ENCODE measurements around the gene TUBB2B.

Gene TUBB2B

DNA sequence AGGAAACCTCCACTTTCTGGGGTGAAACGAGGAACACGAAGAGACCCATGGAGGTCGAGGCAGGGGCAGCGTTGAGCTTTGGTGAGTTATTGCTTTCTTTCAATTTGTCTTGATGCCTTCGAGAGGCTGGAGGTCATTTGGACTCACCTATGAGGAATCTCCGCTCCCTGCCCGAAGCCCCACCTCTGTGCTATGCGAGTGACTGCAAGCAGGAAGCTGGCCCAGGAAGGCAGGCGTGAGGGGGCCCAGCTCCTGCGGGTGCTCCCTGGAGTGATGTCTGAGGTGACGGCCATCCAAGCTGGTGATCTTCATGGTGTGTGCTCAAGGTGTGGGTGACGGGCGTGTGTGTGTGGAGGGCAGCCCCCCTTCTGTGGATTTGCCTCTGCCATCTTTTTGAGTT, 44.3 kb upstream of the TUBB2B start:
- TF ChIP-seq, protein P1, sequence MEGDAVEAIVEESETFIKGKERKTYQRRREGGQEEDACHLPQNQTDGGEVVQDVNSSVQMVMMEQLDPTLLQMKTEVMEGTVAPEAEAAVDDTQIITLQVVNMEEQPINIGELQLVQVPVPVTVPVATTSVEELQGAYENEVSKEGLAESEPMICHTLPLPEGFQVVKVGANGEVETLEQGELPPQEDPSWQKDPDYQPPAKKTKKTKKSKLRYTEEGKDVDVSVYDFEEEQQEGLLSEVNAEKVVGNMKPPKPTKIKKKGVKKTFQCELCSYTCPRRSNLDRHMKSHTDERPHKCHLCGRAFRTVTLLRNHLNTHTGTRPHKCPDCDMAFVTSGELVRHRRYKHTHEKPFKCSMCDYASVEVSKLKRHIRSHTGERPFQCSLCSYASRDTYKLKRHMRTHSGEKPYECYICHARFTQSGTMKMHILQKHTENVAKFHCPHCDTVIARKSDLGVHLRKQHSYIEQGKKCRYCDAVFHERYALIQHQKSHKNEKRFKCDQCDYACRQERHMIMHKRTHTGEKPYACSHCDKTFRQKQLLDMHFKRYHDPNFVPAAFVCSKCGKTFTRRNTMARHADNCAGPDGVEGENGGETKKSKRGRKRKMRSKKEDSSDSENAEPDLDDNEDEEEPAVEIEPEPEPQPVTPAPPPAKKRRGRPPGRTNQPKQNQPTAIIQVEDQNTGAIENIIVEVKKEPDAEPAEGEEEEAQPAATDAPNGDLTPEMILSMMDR (IDR thresholded peaks at IDR 0.05; ENCODE audit: low read depth, low read length): no peak
- no peak overlapping the region for H3K4me3 ChIP-seq (ENCODE audit: low read depth, low read length)
- in situ Hi-C loops (cut with HindIII; ENCODE audit: low sequenced_read_pairs): no loop called here
- DNase-seq (ENCODE audit: low read depth, low spot score): no peak

DNA sequence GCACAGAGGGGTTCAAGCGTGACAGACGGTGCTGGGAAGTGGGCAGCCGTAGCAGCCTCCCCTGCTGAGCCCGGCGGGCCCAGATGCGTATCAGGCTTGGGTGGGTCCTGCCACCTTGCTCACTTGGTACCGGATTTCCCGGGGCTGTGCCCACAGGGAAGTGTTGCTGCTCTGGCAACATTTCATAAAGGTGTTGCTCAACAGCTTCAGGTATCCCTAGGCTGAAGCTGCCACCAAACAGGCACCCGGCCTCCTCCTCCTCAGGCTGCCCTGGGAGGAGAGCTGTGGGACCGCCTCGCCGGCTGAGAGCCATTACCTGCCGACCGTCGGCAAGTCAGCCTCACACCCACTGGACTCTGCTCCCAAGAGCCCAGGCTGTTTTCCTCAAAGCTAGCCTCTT, 42.8 kb upstream of the TUBB2B start:
- TF ChIP-seq, protein P1 (IDR thresholded peaks at IDR 0.05; ENCODE audit: low read depth, low read length): no peak
- no peak for DNase-seq (ENCODE audit: low read depth, low spot score)
- no peak overlapping the region for H3K4me3 ChIP-seq (ENCODE audit: low read depth, low read length)
- in situ Hi-C loops (cut with HindIII; ENCODE audit: low sequenced_read_pairs): no loop called here

DNA sequence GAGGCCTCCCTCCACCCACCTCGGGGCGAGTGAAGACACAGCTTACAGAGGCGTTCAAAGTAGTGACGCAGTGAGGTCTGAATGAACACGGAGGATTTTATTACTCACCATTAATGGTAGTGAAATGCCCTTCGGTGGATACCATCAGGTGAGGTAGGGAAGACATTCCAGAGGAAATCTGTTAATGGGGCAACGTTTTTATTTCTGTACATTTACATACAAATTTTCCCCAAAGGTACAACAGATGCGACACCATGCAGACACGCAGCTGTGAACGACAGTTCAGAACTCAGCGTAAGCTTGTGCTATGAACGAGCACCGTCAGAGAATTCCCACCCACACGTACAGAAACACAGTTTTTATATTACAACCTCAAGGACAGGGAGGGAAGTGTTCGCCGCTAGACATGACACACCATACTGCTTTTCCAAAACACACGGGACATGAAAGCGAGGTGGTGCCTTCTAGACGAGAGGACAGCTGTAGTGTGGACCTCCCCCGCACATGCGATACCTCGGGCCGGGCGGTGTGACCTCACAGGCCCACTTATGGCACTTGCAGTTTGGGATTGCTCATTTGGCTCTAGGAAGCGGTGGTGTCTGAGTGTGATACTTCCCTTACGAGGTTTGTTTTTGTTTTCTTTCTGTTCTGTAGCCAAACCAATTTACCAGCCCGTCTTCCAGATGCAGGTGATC, 42.0 kb upstream of the TUBB2B start:
- no peak for DNase-seq (ENCODE audit: low read depth, low spot score)
- no peak overlapping the region for H3K4me3 ChIP-seq (ENCODE audit: low read depth, low read length)
- in situ Hi-C loops (cut with HindIII; ENCODE audit: low sequenced_read_pairs): no loop called here
- TF ChIP-seq, protein P1 (IDR thresholded peaks at IDR 0.05; ENCODE audit: low read depth, low read length): no peak

DNA sequence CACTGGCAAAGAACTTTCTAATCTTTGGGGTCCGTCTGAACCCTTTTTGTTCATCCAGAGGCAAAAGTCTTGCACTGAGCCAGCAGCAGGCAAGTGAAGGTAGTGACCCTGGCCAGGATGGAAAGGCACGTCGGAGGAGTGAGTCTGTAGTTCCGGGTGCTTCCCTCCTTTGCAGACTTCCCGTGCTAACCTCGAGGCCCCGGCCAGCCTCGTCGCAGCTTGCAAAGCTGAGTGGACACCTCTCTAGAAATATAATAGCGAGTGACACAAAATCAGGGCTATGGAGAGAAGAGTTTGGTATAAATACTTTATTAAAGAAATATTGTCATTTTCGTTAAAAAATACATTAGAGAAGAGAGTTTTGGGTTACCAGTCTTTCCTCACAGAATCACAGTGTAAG, 41.2 kb upstream of the TUBB2B start:
- TF ChIP-seq, protein P1 (IDR thresholded peaks at IDR 0.05; ENCODE audit: low read depth, low read length): no peak
- DNase-seq (ENCODE audit: low read depth, low spot score): no peak
- no peak overlapping the region for H3K4me3 ChIP-seq (ENCODE audit: low read depth, low read length)
- in situ Hi-C loops (cut with HindIII; ENCODE audit: low sequenced_read_pairs): no loop called here

DNA sequence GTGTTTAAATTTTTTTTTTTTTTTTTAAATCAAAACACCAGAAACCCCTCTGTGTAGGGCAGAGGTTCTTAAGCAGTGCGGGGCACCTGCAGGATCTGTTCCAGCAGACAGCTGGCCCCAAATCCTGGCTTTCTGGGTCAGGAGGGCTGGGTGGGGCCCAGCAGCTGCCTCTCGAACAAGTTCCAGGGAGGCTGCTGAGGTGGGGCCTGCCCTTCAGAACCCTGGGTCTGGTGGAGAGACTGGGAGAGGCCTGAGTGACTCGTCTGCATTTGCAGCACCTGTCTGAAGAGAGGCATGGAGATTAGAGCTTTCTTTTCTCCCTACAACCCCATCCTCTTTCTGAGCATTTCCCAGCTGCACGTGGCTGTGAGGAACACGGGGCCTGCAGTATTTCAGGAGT, 39.7 kb upstream of the TUBB2B start:
- DNase-seq (ENCODE audit: low read depth, low spot score): no peak
- H3K4me3 ChIP-seq (ENCODE audit: low read depth, low read length): no peak overlapping the region
- TF ChIP-seq, protein P1 (IDR thresholded peaks at IDR 0.05; ENCODE audit: low read depth, low read length): no peak
- in situ Hi-C loops (cut with HindIII; ENCODE audit: low sequenced_read_pairs): no loop called here

DNA sequence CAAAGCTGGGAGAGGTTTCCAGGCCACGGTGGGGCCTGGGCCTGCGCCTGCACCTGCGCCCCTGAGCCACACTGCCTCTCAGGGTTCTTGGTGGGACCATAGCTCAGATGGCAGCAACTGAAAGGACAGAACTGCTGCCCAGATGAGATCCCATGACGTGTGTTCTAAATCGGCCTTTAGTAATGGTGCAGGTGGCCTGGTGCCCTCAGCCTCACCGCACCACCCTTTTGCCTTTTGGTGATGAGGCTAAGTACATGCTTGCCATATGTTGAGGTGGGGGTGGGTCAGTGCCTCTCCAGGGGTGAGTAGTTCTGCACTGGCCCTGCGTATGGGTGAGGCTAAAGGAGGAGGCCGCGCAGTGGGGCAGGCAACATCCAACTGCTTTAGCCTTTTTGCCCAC, 38.7 kb upstream of the TUBB2B start:
- H3K4me3 ChIP-seq (ENCODE audit: low read depth, low read length): no peak overlapping the region
- TF ChIP-seq, protein P1 (IDR thresholded peaks at IDR 0.05; ENCODE audit: low read depth, low read length): no peak
- in situ Hi-C loops (cut with HindIII; ENCODE audit: low sequenced_read_pairs): no loop called here
- DNase-seq (ENCODE audit: low read depth, low spot score): no peak
